ENCODE results near the gene ERN1. TPM values are rescaled to one million over a fixed set of nuclear protein-coding genes. Genes with fewer than 3 reads are reported as not detected.

Gene ERN1
- polyA plus RNA-seq, 1 donor (not counting 4 experiments of a cell fraction or from before 2014, with no cell fraction given): 7.1 TPM

GRCh38 chr17:64037802-64038201 lies 92.1 kb downstream of the ERN1 start:
- H3K9me1 ChIP-seq (ENCODE audit: control insufficient read depth, extremely low read depth, insufficient read depth, low read length): no peaks in the 10 kb centered on the region
- DNase-seq (ENCODE audit: low read depth, low spot score): no peak
- no peaks in the 10 kb centered on the region for H3K4me1 ChIP-seq (ENCODE audit: control insufficient read depth, extremely low read depth, insufficient read depth, low read length)
- no peak overlapping the region for H3K9ac ChIP-seq (ENCODE audit: control insufficient read depth, extremely low read depth, insufficient read depth, low read length)
- H3K9me3 ChIP-seq (ENCODE audit: control insufficient read depth, low read depth, low read length): no peaks in the 10 kb centered on the region
- H3K4me3 ChIP-seq (ENCODE audit: control insufficient read depth in 2 of 3, extremely low read depth in 1 of 3, insufficient read depth in 2 of 3, low read depth in 1 of 3, low read length in 3 of 3): no peak overlapping the region
- no peak overlapping the region for H2AFZ ChIP-seq (ENCODE audit: control insufficient read depth, low read length)
- H3K27me3 ChIP-seq (ENCODE audit: control insufficient read depth, extremely low read depth, insufficient read depth, low read length): no peaks in the 10 kb centered on the region
- no peak for FAIRE-seq
- H4K20me1 ChIP-seq (ENCODE audit: control insufficient read depth, extremely low read depth, insufficient read depth, low read length): no peaks in the 10 kb centered on the region
- peaks cover 0 to 13% of the 10 kb centered on the region in 2 experiments for H3K36me3 ChIP-seq (ENCODE audit: control insufficient read depth in 2 of 2, extremely low read depth in 1 of 2, insufficient read depth in 2 of 2, low read length in 2 of 2)
- H3K4me2 ChIP-seq (ENCODE audit: control insufficient read depth, extremely low read depth, insufficient read depth, low read depth, low read length): no peak overlapping the region
- TF ChIP-seq CTCF (optimal IDR thresholded peaks at IDR 0.05 in 1 of 3, IDR thresholded peaks at IDR 0.05 in 1 of 3, conservative IDR thresholded peaks at IDR 0.05 in 1 of 3; ENCODE audit: extremely low read depth in 1 of 3, insufficient read depth in 2 of 3, low read length in 3 of 3) (no peak), EZH2 (IDR thresholded peaks at IDR 0.05; ENCODE audit: low read length) (no peak)
- dilution Hi-C loops (cut with MboI; ENCODE audit: extremely low pct_ligation_motif_present, low sequenced_read_pairs): no loop called here
- no peak overlapping the region for H3K27ac ChIP-seq (ENCODE audit: control insufficient read depth, insufficient read depth, low read length)
- no peaks in the 10 kb centered on the region for H3K79me2 ChIP-seq (ENCODE audit: control insufficient read depth, insufficient read depth, low read length)

GRCh38 chr17:64037180-64037579 lies 92.8 kb downstream of the ERN1 start:
- dilution Hi-C loops (cut with MboI; ENCODE audit: extremely low pct_ligation_motif_present, low sequenced_read_pairs): no loop called here
- Histone ChIP-seq H3K27ac (ENCODE audit: control insufficient read depth, insufficient read depth, low read length) (no peak overlapping the region), H3K9me3 (ENCODE audit: control insufficient read depth, low read depth, low read length) (no peaks in the 10 kb centered on the region), H3K4me3 (ENCODE audit: control insufficient read depth in 2 of 3, extremely low read depth in 1 of 3, insufficient read depth in 2 of 3, low read depth in 1 of 3, low read length in 3 of 3) (no peak overlapping the region), H3K9ac (ENCODE audit: control insufficient read depth, extremely low read depth, insufficient read depth, low read length) (no peak overlapping the region), H3K27me3 (ENCODE audit: control insufficient read depth, extremely low read depth, insufficient read depth, low read length) (no peaks in the 10 kb centered on the region), H3K79me2 (ENCODE audit: control insufficient read depth, insufficient read depth, low read length) (no peaks in the 10 kb centered on the region), H3K4me2 (ENCODE audit: control insufficient read depth, extremely low read depth, insufficient read depth, low read depth, low read length) (no peak overlapping the region), H2AFZ (ENCODE audit: control insufficient read depth, low read length) (no peak overlapping the region), H4K20me1 (ENCODE audit: control insufficient read depth, extremely low read depth, insufficient read depth, low read length) (no peaks in the 10 kb centered on the region), H3K4me1 (ENCODE audit: control insufficient read depth, extremely low read depth, insufficient read depth, low read length) (peaks cover 2% of the 10 kb centered on the region), H3K36me3 (ENCODE audit: control insufficient read depth in 2 of 2, extremely low read depth in 1 of 2, insufficient read depth in 2 of 2, low read length in 2 of 2) (peaks cover 0 to 13% of the 10 kb centered on the region in 2 experiments), H3K9me1 (ENCODE audit: control insufficient read depth, extremely low read depth, insufficient read depth, low read length) (no peaks in the 10 kb centered on the region)
- TF ChIP-seq EZH2 (IDR thresholded peaks at IDR 0.05; ENCODE audit: low read length): no peak
- DNase-seq (ENCODE audit: low read depth, low spot score) (no peak), FAIRE-seq (no peak)
